ENCODE measurements around the gene KCTD3. TPM values are rescaled to one million over a fixed set of nuclear protein-coding genes. Genes with fewer than 3 reads are reported as not detected.

The KCTD3 gene
- total RNA-seq, 1 donor from 2014 or later = 26.9 TPM

DNA sequence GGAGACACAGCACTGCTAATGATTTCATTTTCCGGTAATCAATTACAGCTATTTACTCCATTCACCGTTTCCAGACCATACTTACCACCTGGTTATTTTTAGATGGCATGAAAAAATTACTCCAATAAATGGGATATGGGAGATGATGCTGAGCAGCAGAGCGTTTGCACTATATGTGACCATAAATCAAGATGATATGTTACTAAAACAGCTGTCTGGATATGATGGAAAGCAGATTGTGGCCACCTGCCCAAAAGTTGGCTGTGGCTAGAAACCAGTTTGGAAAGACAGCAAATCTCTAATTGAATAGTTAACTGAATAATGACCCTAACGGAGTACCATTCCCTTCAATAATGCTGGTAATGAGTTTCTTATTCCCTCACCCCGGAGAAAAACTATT lies 22.5 kb upstream of the KCTD3 start:
- ATAC-seq = no peak
- no peaks in the 10 kb centered on the region for H3K4me1 ChIP-seq
- no peaks in the 10 kb centered on the region for H3K36me3 ChIP-seq
- no peak overlapping the region for H3K27ac ChIP-seq
- no peak overlapping the region for H3K4me3 ChIP-seq
- TF ChIP-seq, protein P1, sequence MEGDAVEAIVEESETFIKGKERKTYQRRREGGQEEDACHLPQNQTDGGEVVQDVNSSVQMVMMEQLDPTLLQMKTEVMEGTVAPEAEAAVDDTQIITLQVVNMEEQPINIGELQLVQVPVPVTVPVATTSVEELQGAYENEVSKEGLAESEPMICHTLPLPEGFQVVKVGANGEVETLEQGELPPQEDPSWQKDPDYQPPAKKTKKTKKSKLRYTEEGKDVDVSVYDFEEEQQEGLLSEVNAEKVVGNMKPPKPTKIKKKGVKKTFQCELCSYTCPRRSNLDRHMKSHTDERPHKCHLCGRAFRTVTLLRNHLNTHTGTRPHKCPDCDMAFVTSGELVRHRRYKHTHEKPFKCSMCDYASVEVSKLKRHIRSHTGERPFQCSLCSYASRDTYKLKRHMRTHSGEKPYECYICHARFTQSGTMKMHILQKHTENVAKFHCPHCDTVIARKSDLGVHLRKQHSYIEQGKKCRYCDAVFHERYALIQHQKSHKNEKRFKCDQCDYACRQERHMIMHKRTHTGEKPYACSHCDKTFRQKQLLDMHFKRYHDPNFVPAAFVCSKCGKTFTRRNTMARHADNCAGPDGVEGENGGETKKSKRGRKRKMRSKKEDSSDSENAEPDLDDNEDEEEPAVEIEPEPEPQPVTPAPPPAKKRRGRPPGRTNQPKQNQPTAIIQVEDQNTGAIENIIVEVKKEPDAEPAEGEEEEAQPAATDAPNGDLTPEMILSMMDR (IDR thresholded peaks at IDR 0.05) = no peak
- intact Hi-C loops (cut with DNase I) = no loop called here
- H3K9me3 ChIP-seq = no peaks in the 10 kb centered on the region
- DNase-seq = no peak
- H3K27me3 ChIP-seq = no peaks in the 10 kb centered on the region

DNA sequence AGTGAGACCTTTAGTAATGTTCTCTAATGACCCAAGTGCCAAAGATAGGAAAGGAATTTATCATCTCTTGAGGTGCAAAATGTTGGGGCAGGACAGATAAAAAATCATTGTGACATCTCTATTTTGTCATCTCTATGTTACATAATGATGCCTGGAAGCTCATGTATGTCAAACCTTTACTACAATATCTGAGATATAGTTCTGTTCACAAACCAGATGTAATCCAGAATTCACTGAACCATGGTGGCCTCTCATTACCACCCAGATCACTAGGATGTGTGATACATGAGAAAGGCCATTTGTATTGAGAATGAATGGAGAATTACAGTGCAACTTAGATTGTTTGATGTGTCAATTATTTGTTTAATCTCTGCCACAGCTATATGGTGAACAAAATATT lies 22.0 kb upstream of the KCTD3 start:
- TF ChIP-seq, protein P1 (IDR thresholded peaks at IDR 0.05) = no peak
- Histone ChIP-seq H3K4me3 (no peak overlapping the region), H3K27me3 (no peaks in the 10 kb centered on the region), H3K9me3 (no peaks in the 10 kb centered on the region), H3K36me3 (no peaks in the 10 kb centered on the region), H3K4me1 (no peaks in the 10 kb centered on the region), H3K27ac (no peak overlapping the region)
- ATAC-seq = no peak
- intact Hi-C loops (cut with DNase I) = no loop called here
- DNase-seq = no peak

DNA sequence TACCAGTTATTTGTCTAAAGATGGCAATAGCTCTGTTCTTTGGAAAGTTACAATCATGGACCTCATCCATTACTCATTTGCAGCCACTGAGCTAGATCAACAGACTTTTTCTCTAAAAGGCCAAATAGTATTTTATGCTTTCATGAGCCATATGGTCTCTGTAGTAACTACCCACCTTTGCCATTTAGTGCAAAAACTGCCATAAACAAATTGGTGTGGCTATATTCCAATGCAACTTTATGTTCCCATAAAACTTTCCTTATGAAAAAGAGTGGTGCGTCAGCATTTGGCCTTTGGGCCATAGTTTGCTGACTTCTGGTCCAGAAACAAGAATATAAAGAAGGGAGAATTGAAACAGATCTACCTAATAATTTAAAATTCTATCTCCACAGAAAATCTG lies 20.1 kb upstream of the KCTD3 start:
- Histone ChIP-seq H3K9me3 (no peaks in the 10 kb centered on the region), H3K27me3 (no peaks in the 10 kb centered on the region), H3K4me3 (no peak overlapping the region), H3K4me1 (no peaks in the 10 kb centered on the region), H3K27ac (no peak overlapping the region), H3K36me3 (no peaks in the 10 kb centered on the region)
- ATAC-seq (no peak), DNase-seq (no peak)
- TF ChIP-seq, protein P1 (IDR thresholded peaks at IDR 0.05) = no peak
- intact Hi-C loops (cut with DNase I) = no loop called here

DNA sequence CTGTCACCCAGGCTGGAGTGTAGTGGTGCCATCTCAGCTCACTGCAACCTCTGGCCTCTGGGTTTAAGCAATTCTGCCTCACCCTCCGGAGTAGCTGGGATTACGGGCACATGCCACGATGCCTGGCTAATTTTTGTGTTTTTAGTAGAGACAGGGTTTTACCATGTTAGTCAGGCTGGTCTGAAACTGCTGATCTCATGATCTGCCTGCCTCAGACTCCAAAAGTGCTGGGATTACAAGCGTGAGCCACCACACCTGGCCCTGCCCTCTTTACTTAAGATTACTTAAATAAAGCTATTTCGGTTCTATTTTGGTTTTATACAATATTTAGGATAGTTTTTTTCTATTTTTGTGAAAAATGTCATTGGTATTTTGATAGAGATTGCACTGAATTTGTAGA lies 15.3 kb upstream of the KCTD3 start:
- Histone ChIP-seq H3K36me3 (no peaks in the 10 kb centered on the region), H3K27me3 (no peaks in the 10 kb centered on the region), H3K4me3 (no peak overlapping the region), H3K4me1 (no peaks in the 10 kb centered on the region), H3K27ac (no peak overlapping the region), H3K9me3 (no peaks in the 10 kb centered on the region)
- ATAC-seq (no peak), DNase-seq (no peak)
- TF ChIP-seq, protein P1 (IDR thresholded peaks at IDR 0.05) = no peak
- intact Hi-C loops (cut with DNase I) = no loop called here

DNA sequence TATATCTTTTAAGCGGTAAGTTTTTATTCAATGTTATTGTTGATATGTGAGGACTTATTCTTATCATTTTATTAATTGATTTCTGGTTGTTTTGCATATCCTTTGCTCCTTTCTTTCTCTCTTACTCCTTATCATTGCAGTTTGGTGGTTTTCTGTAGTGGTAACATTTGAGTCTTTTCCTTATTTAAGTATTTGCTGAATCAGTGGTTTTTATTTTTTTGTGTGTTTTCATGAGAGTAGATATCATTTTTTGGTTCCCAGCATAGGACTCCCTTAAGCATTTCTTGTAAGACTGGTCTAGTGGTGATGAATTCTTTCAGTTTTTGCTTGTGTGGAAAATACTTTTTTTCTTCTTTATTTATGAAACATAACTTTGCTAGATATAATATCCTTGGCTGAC lies 12.2 kb upstream of the KCTD3 start:
- ATAC-seq (no peak), DNase-seq (no peak)
- TF ChIP-seq, protein P1 (IDR thresholded peaks at IDR 0.05) = no peak
- intact Hi-C loops (cut with DNase I) = no loop called here
- Histone ChIP-seq H3K27ac (no peak overlapping the region), H3K9me3 (no peaks in the 10 kb centered on the region), H3K36me3 (no peaks in the 10 kb centered on the region), H3K4me3 (no peak overlapping the region), H3K27me3 (no peaks in the 10 kb centered on the region), H3K4me1 (no peaks in the 10 kb centered on the region)

DNA sequence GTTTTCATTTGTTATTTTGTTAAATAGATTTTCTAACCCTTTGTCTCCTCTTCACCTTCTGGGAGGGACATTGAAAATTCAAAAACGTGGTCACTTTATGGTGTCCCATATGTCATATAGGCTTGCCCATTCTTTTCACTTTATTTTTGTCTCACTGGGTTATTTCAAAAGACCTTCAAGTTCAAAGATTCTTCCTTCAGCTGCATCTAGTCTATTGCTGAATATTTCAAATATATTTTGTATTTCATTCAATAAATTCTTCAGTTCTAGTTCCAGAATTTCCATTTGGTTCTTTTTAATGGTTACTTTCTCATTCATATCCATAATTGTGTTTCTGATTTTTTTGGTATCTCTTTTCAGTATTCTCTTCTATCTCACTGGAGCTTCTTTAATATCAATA lies 11.6 kb upstream of the KCTD3 start:
- H3K27ac ChIP-seq = no peak overlapping the region
- intact Hi-C loops (cut with DNase I) = no loop called here
- H3K36me3 ChIP-seq = no peaks in the 10 kb centered on the region
- TF ChIP-seq, protein P1 (IDR thresholded peaks at IDR 0.05) = no peak
- no peaks in the 10 kb centered on the region for H3K27me3 ChIP-seq
- no peaks in the 10 kb centered on the region for H3K4me1 ChIP-seq
- no peaks in the 10 kb centered on the region for H3K9me3 ChIP-seq
- no peak overlapping the region for H3K4me3 ChIP-seq
- ATAC-seq (no peak), DNase-seq (no peak)
